ENCODE results near the gene CYFIP1.

DNA sequence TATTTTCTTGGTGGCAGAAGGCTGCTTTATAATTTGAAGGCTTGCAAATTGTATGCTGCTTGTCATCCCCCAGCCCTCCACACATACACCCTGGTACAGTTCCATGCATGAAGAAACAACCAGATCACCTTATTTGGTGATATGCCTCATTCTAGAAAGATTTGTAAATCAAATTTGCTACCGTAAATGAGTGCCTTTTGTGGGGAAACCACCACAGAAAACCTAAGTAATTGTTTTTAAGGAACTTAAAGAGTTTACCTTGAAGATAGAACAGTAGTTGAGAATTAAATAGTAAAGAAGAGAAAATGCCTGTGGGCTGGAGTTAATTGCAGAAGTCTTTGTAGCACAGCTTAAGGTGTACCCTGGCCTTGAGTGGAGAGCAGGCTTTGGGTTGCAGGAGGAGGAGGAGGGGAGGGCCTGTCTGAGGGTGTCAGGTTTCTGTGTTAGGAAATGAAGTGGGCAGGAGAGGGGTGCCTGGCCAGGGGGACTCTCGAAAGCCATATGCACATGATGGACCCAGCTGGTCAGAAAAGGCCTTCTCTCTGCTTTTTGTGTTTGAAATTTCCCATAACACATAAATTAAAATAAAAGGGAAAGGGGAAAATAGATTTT lies 134.8 kb downstream of the CYFIP1 start:
- no peak for TF ChIP-seq RNF2 (IDR thresholded peaks at IDR 0.05)
- TF ChIP-seq ELF1 (tag; IDR thresholded peaks at IDR 0.05), result no peak
- TF ChIP-seq, protein P1, sequence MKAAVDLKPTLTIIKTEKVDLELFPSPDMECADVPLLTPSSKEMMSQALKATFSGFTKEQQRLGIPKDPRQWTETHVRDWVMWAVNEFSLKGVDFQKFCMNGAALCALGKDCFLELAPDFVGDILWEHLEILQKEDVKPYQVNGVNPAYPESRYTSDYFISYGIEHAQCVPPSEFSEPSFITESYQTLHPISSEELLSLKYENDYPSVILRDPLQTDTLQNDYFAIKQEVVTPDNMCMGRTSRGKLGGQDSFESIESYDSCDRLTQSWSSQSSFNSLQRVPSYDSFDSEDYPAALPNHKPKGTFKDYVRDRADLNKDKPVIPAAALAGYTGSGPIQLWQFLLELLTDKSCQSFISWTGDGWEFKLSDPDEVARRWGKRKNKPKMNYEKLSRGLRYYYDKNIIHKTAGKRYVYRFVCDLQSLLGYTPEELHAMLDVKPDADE (conservative IDR thresholded peaks at IDR 0.05; ENCODE audit: control insufficient read depth, low read depth, low read length), result no peak
- no peak for TF ChIP-seq CTBP1 (IDR thresholded peaks at IDR 0.05; ENCODE audit: borderline replicate concordance)
- TF ChIP-seq, protein P2, sequence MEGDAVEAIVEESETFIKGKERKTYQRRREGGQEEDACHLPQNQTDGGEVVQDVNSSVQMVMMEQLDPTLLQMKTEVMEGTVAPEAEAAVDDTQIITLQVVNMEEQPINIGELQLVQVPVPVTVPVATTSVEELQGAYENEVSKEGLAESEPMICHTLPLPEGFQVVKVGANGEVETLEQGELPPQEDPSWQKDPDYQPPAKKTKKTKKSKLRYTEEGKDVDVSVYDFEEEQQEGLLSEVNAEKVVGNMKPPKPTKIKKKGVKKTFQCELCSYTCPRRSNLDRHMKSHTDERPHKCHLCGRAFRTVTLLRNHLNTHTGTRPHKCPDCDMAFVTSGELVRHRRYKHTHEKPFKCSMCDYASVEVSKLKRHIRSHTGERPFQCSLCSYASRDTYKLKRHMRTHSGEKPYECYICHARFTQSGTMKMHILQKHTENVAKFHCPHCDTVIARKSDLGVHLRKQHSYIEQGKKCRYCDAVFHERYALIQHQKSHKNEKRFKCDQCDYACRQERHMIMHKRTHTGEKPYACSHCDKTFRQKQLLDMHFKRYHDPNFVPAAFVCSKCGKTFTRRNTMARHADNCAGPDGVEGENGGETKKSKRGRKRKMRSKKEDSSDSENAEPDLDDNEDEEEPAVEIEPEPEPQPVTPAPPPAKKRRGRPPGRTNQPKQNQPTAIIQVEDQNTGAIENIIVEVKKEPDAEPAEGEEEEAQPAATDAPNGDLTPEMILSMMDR (IDR thresholded peaks at IDR 0.05 in 2 of 3, conservative IDR thresholded peaks at IDR 0.05 in 1 of 3; ENCODE audit: insufficient read depth in 2 of 3, low read depth in 1 of 3, low read length in 3 of 3), result no peak
- TF ChIP-seq MXI1 (IDR thresholded peaks at IDR 0.05; ENCODE audit: low read depth, low read length), result no peak

Measured in K562 (cell line).